Stimulated activated CD4-positive, alpha-beta T cell treated with anti-CD3 and anti-CD28 coated beads, TNF-alpha, amount 100 ng/mL, for 24 hours (primary cell): Measurements from ENCODE around the gene MBNL2.

Experiments
- DNase-seq, 3 experiments: peaks; one replicate each; pipeline ENCODE4 v3.0.0-alpha.2; 2020; ENCODE audit warnings: low read depth in 3 of 3

The MBNL2 gene

GRCh38 chr13:97300871-97301270 is 78.7 kb downstream of the MBNL2 start:
- no peak for DNase-seq

- no peak for DNase-seq
Observed at GRCh38 chr13:97301382-97302095, 79.4 kb downstream of the MBNL2 start.

- no peak for DNase-seq
Observed at GRCh38 chr13:97302611-97303010, 80.5 kb downstream of the MBNL2 start.

- no peak for DNase-seq
Observed at GRCh38 chr13:97306106-97306505, 84.0 kb downstream of the MBNL2 start.

GRCh38 chr13:97306645-97307044 is 84.5 kb downstream of the MBNL2 start:
- DNase-seq: no peak

GRCh38 chr13:97307118-97307881 is 85.2 kb downstream of the MBNL2 start:
- DNase-seq: no peak

GRCh38 chr13:97307882-97308624 is 85.9 kb downstream of the MBNL2 start:
- no peak for DNase-seq

GRCh38 chr13:97308735-97309429 is 86.7 kb downstream of the MBNL2 start:
- no peak for DNase-seq

- DNase-seq: no peak
Observed at GRCh38 chr13:97310809-97311436, 88.8 kb downstream of the MBNL2 start.

- DNase-seq: no peak
Observed at GRCh38 chr13:97311956-97312355, 89.8 kb downstream of the MBNL2 start.

GRCh38 chr13:97313551-97314260 is 91.6 kb downstream of the MBNL2 start:
- DNase-seq: no peak

- no peak for DNase-seq
Observed at GRCh38 chr13:97316390-97316789, 94.3 kb downstream of the MBNL2 start.

- DNase-seq: no peak
Observed at GRCh38 chr13:97317933-97318332, 95.8 kb downstream of the MBNL2 start.

GRCh38 chr13:97318532-97318931 is 96.4 kb downstream of the MBNL2 start:
- no peak for DNase-seq

- DNase-seq: no peak
Observed at GRCh38 chr13:97319113-97319720, 97.1 kb downstream of the MBNL2 start.

- no peak for DNase-seq
Observed at GRCh38 chr13:97321101-97321500, 99.0 kb downstream of the MBNL2 start.

GRCh38 chr13:97321616-97322321 is 99.6 kb downstream of the MBNL2 start:
- no peak for DNase-seq

- DNase-seq: no peak
Observed at GRCh38 chr13:97322740-97323342, 100.7 kb downstream of the MBNL2 start.

- DNase-seq: no peak
Observed at GRCh38 chr13:97324115-97324514, 102.0 kb downstream of the MBNL2 start.
